ENCODE measurements around the gene TFE3. TPM values are rescaled to one million over a fixed set of nuclear protein-coding genes. Genes with fewer than 3 reads are reported as not detected.

Gene TFE3
- total RNA-seq, 4 donors from 2014 or later: 25.6 to 36.3 (median 32.4) TPM

- TF ChIP-seq POLR2A (IDR thresholded peaks at IDR 0.05) (no peak), CTCF (IDR thresholded peaks at IDR 0.05) (no peak)
- Histone ChIP-seq H3K9me3 (no peaks in the 10 kb centered on the region), H3K27me3 (no peaks in the 10 kb centered on the region), H3K4me3 (no peak overlapping the region), H3K27ac (no peak overlapping the region), H3K4me1 (peaks cover 0 to 7% (median 0%) of the 10 kb centered on the region in 4 donors), H3K36me3 (peaks cover 0 to 6% (median 0%) of the 10 kb centered on the region in 3 donors)
- no peak for DNase-seq
Observed at GRCh38 chrX:49003696-49004095, 39.5 kb downstream of the TFE3 start.

GRCh38 chrX:49002091-49002935 is 40.8 kb downstream of the TFE3 start, which contains the start of gene GRIPAP1:
GRIPAP1 (minus strand) TSS chrX:49002264; CDS start chrX:49002229, 35 bp downstream.
- peaks cover 0 to 11% (median 0%) of the 10 kb centered on the region in 3 donors for H3K36me3 ChIP-seq
- H3K27me3 ChIP-seq: no peaks in the 10 kb centered on the region
- TF ChIP-seq CTCF (IDR thresholded peaks at IDR 0.05): no peak
- TF ChIP-seq POLR2A (IDR thresholded peaks at IDR 0.05): peak; percentile 53 to 63
- H3K9me3 ChIP-seq: no peaks in the 10 kb centered on the region
- DNase-seq: peak; percentile 55 to 84 (median 82)
- peak within 1 kb of the TSS; percentile 57 to 72 (median 70) for H3K4me3 ChIP-seq
- H3K27ac ChIP-seq: peak within 1 kb of the TSS; percentile 78 to 90 (median 82)
- H3K4me1 ChIP-seq: peaks cover 0 to 7% (median 0%) of the 10 kb centered on the region in 4 donors

DNA sequence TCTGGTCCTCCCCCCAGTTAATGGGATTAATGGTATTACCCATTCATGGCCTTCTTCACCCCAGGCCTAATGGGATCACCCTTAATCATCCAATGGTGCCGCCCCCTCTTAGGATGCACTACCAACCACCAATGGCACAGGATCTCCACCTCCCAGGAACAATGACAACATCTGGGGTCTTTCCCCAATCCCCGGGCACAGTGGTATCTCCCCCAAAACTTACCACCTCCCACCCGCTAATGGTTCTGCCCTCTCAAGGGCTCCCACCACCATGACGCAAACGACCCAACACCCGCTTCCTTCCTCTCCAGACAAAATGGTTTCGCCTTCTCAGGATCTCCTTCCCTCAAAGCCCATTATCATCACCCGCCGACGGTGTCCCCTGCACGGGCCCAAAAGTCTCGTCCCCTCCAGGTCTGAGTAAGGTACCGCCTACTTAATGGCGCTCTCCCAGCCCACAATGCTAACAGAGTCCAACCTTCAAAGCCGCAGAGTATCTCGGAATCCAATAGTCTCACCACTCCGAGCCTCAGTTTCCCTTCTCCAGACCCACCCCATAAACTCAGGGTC is 41.6 kb downstream of the TFE3 start:
- TF ChIP-seq CTCF (IDR thresholded peaks at IDR 0.05): no peak
- TF ChIP-seq POLR2A (IDR thresholded peaks at IDR 0.05): no peak
- H3K4me1 ChIP-seq: peaks cover 0 to 7% (median 0%) of the 10 kb centered on the region in 4 donors
- DNase-seq: peak in 2 of 3 donors; percentile 28 to 53
- H3K27me3 ChIP-seq: no peaks in the 10 kb centered on the region
- peak overlapping the region; percentile 57 to 72 (median 70) for H3K4me3 ChIP-seq
- peak overlapping the region; percentile 78 to 90 (median 82) for H3K27ac ChIP-seq
- peaks cover 0 to 18% (median 0%) of the 10 kb centered on the region in 3 donors for H3K36me3 ChIP-seq
- H3K9me3 ChIP-seq: no peaks in the 10 kb centered on the region

- no peak for DNase-seq
Observed at GRCh38 chrX:49000636-49001035, 42.5 kb downstream of the TFE3 start.

DNA sequence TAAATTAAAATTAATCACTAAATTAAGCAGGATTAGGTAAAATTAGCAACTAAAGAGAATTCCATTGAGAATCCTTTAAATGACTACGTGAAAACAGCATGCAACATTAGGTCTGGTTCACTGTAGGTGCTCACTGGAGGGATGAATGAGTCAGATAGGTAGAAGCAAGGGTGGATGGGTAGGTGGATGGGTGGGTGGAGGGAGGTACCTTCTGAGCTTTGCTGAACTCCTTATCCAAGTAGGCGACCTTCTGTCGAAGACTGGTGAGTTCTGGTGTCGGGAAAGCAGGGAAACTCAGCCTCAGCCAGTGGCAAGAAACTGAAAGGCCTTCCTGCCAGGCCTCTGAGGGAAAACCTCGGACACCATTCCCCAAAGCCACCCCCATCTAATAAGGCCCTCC is 44.1 kb downstream of the TFE3 start:
- no peak for DNase-seq
- Histone ChIP-seq H3K27ac (no peak overlapping the region), H3K4me1 (peaks cover 0 to 7% (median 0%) of the 10 kb centered on the region in 4 donors), H3K4me3 (no peak overlapping the region), H3K27me3 (no peaks in the 10 kb centered on the region), H3K36me3 (peaks cover 0 to 24% (median 0%) of the 10 kb centered on the region in 3 donors), H3K9me3 (no peaks in the 10 kb centered on the region)
- no peak for TF ChIP-seq CTCF (IDR thresholded peaks at IDR 0.05)
- TF ChIP-seq POLR2A (IDR thresholded peaks at IDR 0.05): no peak

More at GRCh38 chrX:49000636-49001035, 42.5 kb downstream of the TFE3 start:
- Histone ChIP-seq H3K27ac (no peak overlapping the region), H3K4me1 (peaks cover 0 to 7% (median 0%) of the 10 kb centered on the region in 4 donors), H3K4me3 (no peak overlapping the region), H3K9me3 (no peaks in the 10 kb centered on the region), H3K36me3 (peaks cover 0 to 24% (median 0%) of the 10 kb centered on the region in 3 donors), H3K27me3 (no peaks in the 10 kb centered on the region)
- TF ChIP-seq CTCF (IDR thresholded peaks at IDR 0.05) (no peak), POLR2A (IDR thresholded peaks at IDR 0.05) (no peak)

Data from Peyer's patch (tissue), 4 donors.